Hepatocyte (in vitro differentiated cells): Measurements from ENCODE around the gene RBM18. TPM values are rescaled to one million over a fixed set of nuclear protein-coding genes. Genes with fewer than 3 reads are reported as not detected.

Source experiments
- DNase-seq: peaks from one replicate; pipeline ENCODE4 v3.0.0-alpha.2; 2016; ENCODE audit warnings: low spot score
- H2AFZ ChIP-seq: fragments of 200-600 bp; sonication (generic); 2 replicates; pipeline ENCODE4 v1.6.0; 2016; ENCODE audit warnings: antibody characterized with exemption, mild to moderate bottlenecking
- H3K27ac ChIP-seq: fragments of 200-600 bp; sonication (generic); 2 replicates; pipeline ENCODE4 v1.5.1; 2016; ENCODE audit warnings: mild to moderate bottlenecking
- H3K27me3 ChIP-seq: fragments of 200-600 bp; sonication (generic); 2 replicates; pipeline ENCODE4 v1.6.1; 2016
- H3K36me3 ChIP-seq: fragments of 200-600 bp; sonication (generic); replicated peaks from 2 replicates; pipeline ENCODE4 v1.5.1; 2016; ENCODE audit warnings: low read depth; ENCODE audit not compliant: insufficient read depth
- H3K4me1 ChIP-seq: fragments of 200-600 bp; sonication (generic); 2 replicates; pipeline ENCODE4 v1.5.1; 2016; ENCODE audit warnings: mild to moderate bottlenecking, moderate library complexity; ENCODE audit not compliant: insufficient read depth
- H3K4me2 ChIP-seq: fragments of 200-600 bp; sonication (generic); 2 replicates; pipeline ENCODE4 v1.6.0; 2016
- H3K4me3 ChIP-seq: fragments of 200-600 bp; sonication (generic); 2 replicates; pipeline ENCODE4 v1.5.1; 2016; ENCODE audit warnings: mild to moderate bottlenecking
- H3K79me2 ChIP-seq: fragments of 200-600 bp; sonication (generic); 2 replicates; pipeline ENCODE4 v1.6.0; 2017; ENCODE audit warnings: mild to moderate bottlenecking
- H3K9me2 ChIP-seq: fragments of 200-600 bp; sonication (generic); replicated peaks from 2 replicates; pipeline ENCODE4 v1.6.0; 2017; ENCODE audit warnings: mild to moderate bottlenecking; ENCODE audit not compliant: insufficient read depth
- H3K9me3 ChIP-seq: fragments of 200-600 bp; sonication (generic); 2 replicates; pipeline ENCODE4 v1.5.1; 2016; ENCODE audit warnings: low read depth, mild to moderate bottlenecking
- H4K20me1 ChIP-seq: fragments of 200-600 bp; sonication (generic); 2 replicates; pipeline ENCODE4 v1.6.0; 2016; ENCODE audit warnings: mild to moderate bottlenecking; ENCODE audit not compliant: insufficient read depth, poor library complexity, severe bottlenecking
- CTCF ChIP-seq: fragments of 200-600 bp; sonication (generic); IDR thresholded peaks from 2 replicates; pipeline ENCODE4 v1.5.1; 2016; ENCODE audit warnings: antibody characterized with exemption, mild to moderate bottlenecking; ENCODE audit not compliant: poor library complexity
- EZH2 ChIP-seq: fragments of 200-600 bp; sonication (generic); IDR thresholded peaks from 2 replicates; pipeline ENCODE4 v1.6.1; 2016; ENCODE audit warnings: antibody characterized with exemption, mild to moderate bottlenecking, borderline replicate concordance
- EZH2phosphoT487 ChIP-seq: fragments of 200-600 bp; sonication (generic); IDR thresholded peaks from one replicate; pipeline ENCODE4 v1.6.1; 2018; ENCODE audit warnings: antibody characterized with exemption, mild to moderate bottlenecking, low read depth, moderate library complexity; ENCODE audit not compliant: unreplicated experiment, severe bottlenecking
- WGBS: methylation state at CpG from one replicate; pipeline ENCODE4 v1.1.6; 2016; ENCODE audit warnings: low lambda C conversion rate; ENCODE audit errors: missing lambda C conversion rate; 5-methylcytosine and 5-hydroxymethylcytosine counted together
- polyA plus RNA-seq: library from polyadenylated mRNA; unstranded; fragments of >200 nt; fragmentation: Nextera tagmentation; extraction: Ambion mirVana; gene quantifications from 2 replicates; pipeline ENCODE4 v1.2.1, GENCODE V29; 2016
- total RNA-seq: library from RNA; depleted of rRNA; stranded (reverse); fragments of >200 nt; gene quantifications from 2 replicates; pipeline ENCODE4 v1.2.3, GENCODE V29; 2014

RBM18 gene
- total and polyA plus RNA-seq, 2 experiments from 2014 or later: 15.9 to 22.0 TPM

- Histone ChIP-seq H3K4me3 (no peak overlapping the region), H3K4me2 (peak overlapping the region; percentile 95), H3K79me2 (no peaks in the 10 kb centered on the region), H3K36me3 (no peaks in the 10 kb centered on the region), H3K9me3 (no peaks in the 10 kb centered on the region), H3K9me2 (no peaks in the 10 kb centered on the region), H2AFZ (peak overlapping the region; percentile 43), H3K27me3 (peaks cover 97% of the 10 kb centered on the region), H3K4me1 (peaks cover 15% of the 10 kb centered on the region), H3K27ac (no peak overlapping the region), H4K20me1 (no peaks in the 10 kb centered on the region)
- WGBS: 3% methylated on average over 50 of the region's 59 CpGs
- TF ChIP-seq EZH2: peak; percentile 46
- TF ChIP-seq CTCF: no peak
- no peak for TF ChIP-seq EZH2phosphoT487
- no peak for DNase-seq
Measured at GRCh38 chr9:122226758-122227574, 37.7 kb downstream of the RBM18 start.

- no peak overlapping the region for H3K4me3 ChIP-seq
- DNase-seq: no peak
- no peak overlapping the region for H2AFZ ChIP-seq
- peak overlapping the region; percentile 49 for H3K4me2 ChIP-seq
- peaks cover 97% of the 10 kb centered on the region for H3K27me3 ChIP-seq
- no peaks in the 10 kb centered on the region for H3K79me2 ChIP-seq
- no peaks in the 10 kb centered on the region for H4K20me1 ChIP-seq
- no peaks in the 10 kb centered on the region for H3K9me3 ChIP-seq
- peaks cover 15% of the 10 kb centered on the region for H3K4me1 ChIP-seq
- H3K9me2 ChIP-seq: no peaks in the 10 kb centered on the region
- TF ChIP-seq EZH2phosphoT487: peak; percentile 31
- TF ChIP-seq EZH2: peak; percentile 89
- TF ChIP-seq CTCF: no peak
- H3K36me3 ChIP-seq: no peaks in the 10 kb centered on the region
- 23% methylated on average over 51 of the region's 51 CpGs for WGBS
- no peak overlapping the region for H3K27ac ChIP-seq
Measured at GRCh38 chr9:122226142-122226757, 38.4 kb downstream of the RBM18 start.

- peaks cover 97% of the 10 kb centered on the region for H3K27me3 ChIP-seq
- no peaks in the 10 kb centered on the region for H4K20me1 ChIP-seq
- DNase-seq: no peak
- peak overlapping the region; percentile 49 for H3K4me2 ChIP-seq
- no peak overlapping the region for H3K27ac ChIP-seq
- no peaks in the 10 kb centered on the region for H3K9me2 ChIP-seq
- no peak overlapping the region for H2AFZ ChIP-seq
- peaks cover 16% of the 10 kb centered on the region for H3K4me1 ChIP-seq
- TF ChIP-seq CTCF: no peak
- no peak for TF ChIP-seq EZH2phosphoT487
- no peak for TF ChIP-seq EZH2
- H3K79me2 ChIP-seq: no peaks in the 10 kb centered on the region
- no peaks in the 10 kb centered on the region for H3K36me3 ChIP-seq
- no peak overlapping the region for H3K4me3 ChIP-seq
- no peaks in the 10 kb centered on the region for H3K9me3 ChIP-seq
- WGBS: 72% methylated on average over 50 of the region's 51 CpGs
Measured at GRCh38 chr9:122225312-122226141, 39.1 kb downstream of the RBM18 start.
